Activated CD8-positive, alpha-beta T cell treated with anti-CD3 and anti-CD28 coated beads for 36 hours (primary cell): ENCODE data around the gene TMC4. TPM values are rescaled to one million over a fixed set of nuclear protein-coding genes. Genes with fewer than 3 reads are reported as not detected.
A peak's percentile ranks its signal among the peaks of the same experiment; 100 is the strongest.

Experiments used
- ATAC-seq: fragments of 200-7000 bp; cut with Tn5 transposase; one replicate; pipeline ENCODE4 v1.10.0; 2021; ENCODE audit warnings: mild to moderate bottlenecking, moderate library complexity
- CTCF ChIA-PET: fragments of 350-600 bp; sonication (Branson Sonifier 250); formaldehyde crosslinking; loops from one replicate; lab custom pipeline; 2021; ENCODE audit warnings: antibody characterized with exemption; lab: Charles Lee
- POLR2A ChIA-PET: fragments of 350-600 bp; sonication (Branson Sonifier 250); formaldehyde crosslinking; loops from one replicate; lab custom pipeline; 2021; ENCODE audit warnings: antibody characterized with exemption; lab: Charles Lee
- DNase-seq: peaks from one replicate; pipeline ENCODE4 v3.0.0-alpha.2; 2020
- H3K27ac Mint-ChIP-seq: one replicate; pipeline ENCODE4 v1.8.0; 2021; ENCODE audit warnings: mild to moderate bottlenecking, mixed read lengths
- H3K27me3 Mint-ChIP-seq: one replicate; pipeline ENCODE4 v1.8.0; 2021; ENCODE audit warnings: mixed read lengths
- H3K36me3 Mint-ChIP-seq: one replicate; pipeline ENCODE4 v1.8.0; 2021; ENCODE audit warnings: low read depth, mixed read lengths
- H3K4me1 Mint-ChIP-seq: one replicate; pipeline ENCODE4 v1.8.0; 2021; ENCODE audit warnings: low read depth, mixed read lengths
- H3K4me3 Mint-ChIP-seq: one replicate; pipeline ENCODE4 v1.8.0; 2021; ENCODE audit warnings: mild to moderate bottlenecking, moderate library complexity, mixed read lengths
- H3K9me3 Mint-ChIP-seq: one replicate; pipeline ENCODE4 v1.8.0; 2021; ENCODE audit warnings: mixed read lengths
- CTCF ChIP-seq: fragments of 200-600 bp; IDR thresholded peaks from one replicate; pipeline ENCODE4 v1.8.0; 2022; ENCODE audit warnings: antibody characterized with exemption, mild to moderate bottlenecking
- intact Hi-C: fragments of 100-400 bp; cut with micrococcal nuclease; formaldehyde crosslinking; loops from one replicate; pipeline ENCODE4 v1.10.0; 2022
- total RNA-seq, 2 experiments: library from RNA; stranded (reverse); gene quantifications; one replicate each; pipeline ENCODE4 v1.2.3, GENCODE V29; 2021

The TMC4 gene
- total RNA-seq, 2 experiments from 2014 or later, result 0.54 TPM; not detected in 1

GRCh38 chr19:54138489-54139256 is 34.3 kb downstream of the TMC4 start:
- Mint-ChIP-seq H3K4me3 (peak overlapping the region; percentile 87), H3K9me3 (no peaks in the 10 kb centered on the region), H3K36me3 (peaks cover 18% of the 10 kb centered on the region), H3K4me1 (peaks cover 49% of the 10 kb centered on the region), H3K27me3 (no peaks in the 10 kb centered on the region), H3K27ac (peak overlapping the region; percentile 92)
- intact Hi-C loops, result no loop called here
- CTCF ChIA-PET, result interaction anchor here (1.4 to 2.3 kb wide), 2 partner anchors 50 to 127 kb away, joined by 6 read pairs; partner anchors contain the start of gene MBOAT7
- POLR2A ChIA-PET, result interaction anchor here (0.6 to 5.5 kb wide), 13 partner anchors 12 to 69 kb away, joined by 3 to 29 read pairs (median 4); partner anchors contain the start of genes LENG1, PRPF31, TFPT and TSEN34
- TF ChIP-seq CTCF, result no peak
- ATAC-seq, result no peak
- peak; percentile 60 for DNase-seq

GRCh38 chr19:54137699-54138488 is 35.1 kb downstream of the TMC4 start, which contains the start of gene CNOT3:
Gene CNOT3, plus strand, starts transcription at chr19:54137762. Its CDS starts 5,217 bp downstream, at chr19:54142979.
- peak within 1 kb of the TSS; percentile 92 for H3K27ac Mint-ChIP-seq
- DNase-seq (peak; percentile 49), ATAC-seq (no peak)
- no peaks in the 10 kb centered on the region for H3K27me3 Mint-ChIP-seq
- H3K4me3 Mint-ChIP-seq, result peak within 1 kb of the TSS; percentile 87
- intact Hi-C loops, result loop anchor here (2.0 kb wide), 1 partner anchor 23 kb away; the partner anchor contains the start of genes PRPF31 and TFPT
- no peaks in the 10 kb centered on the region for H3K9me3 Mint-ChIP-seq
- ChIA-PET CTCF (interaction anchor here (0.8 to 2.3 kb wide), 6 partner anchors 12 to 128 kb away, joined by 3 to 11 read pairs (median 4); partner anchors contain the start of genes LENG1 and MBOAT7), POLR2A (interaction anchor here (0.7 to 5.5 kb wide), 15 partner anchors 10 to 90 kb away, joined by 3 to 29 read pairs (median 4); partner anchors contain the start of genes LENG1, PRPF31, RPS9 and TFPT)
- H3K36me3 Mint-ChIP-seq, result peaks cover 16% of the 10 kb centered on the region
- no peak for TF ChIP-seq CTCF
- peaks cover 49% of the 10 kb centered on the region for H3K4me1 Mint-ChIP-seq

- DNase-seq (peak; percentile 100), ATAC-seq (peak; percentile 85)
- peak overlapping the region; percentile 91 for H3K27ac Mint-ChIP-seq
- TF ChIP-seq CTCF, result no peak
- CTCF ChIA-PET, result interaction anchor here (0.8 to 1.6 kb wide), 5 partner anchors 13 to 113 kb away, joined by 3 to 11 read pairs (median 3); partner anchors contain the start of gene LENG1
- H3K9me3 Mint-ChIP-seq, result no peaks in the 10 kb centered on the region
- peaks cover 45% of the 10 kb centered on the region for H3K4me1 Mint-ChIP-seq
- POLR2A ChIA-PET, result interaction anchor here (0.7 to 5.5 kb wide), 9 partner anchors 11 to 90 kb away, joined by 3 to 29 read pairs (median 4); partner anchors contain the start of genes MBOAT7, PRPF31, RPS9 and TFPT
- H3K27me3 Mint-ChIP-seq, result no peaks in the 10 kb centered on the region
- peaks cover 14% of the 10 kb centered on the region for H3K36me3 Mint-ChIP-seq
- H3K4me3 Mint-ChIP-seq, result peak overlapping the region; percentile 87
- intact Hi-C loops, result loop anchor here (2.0 kb wide), 1 partner anchor 22 kb away; the partner anchor contains the start of genes PRPF31 and TFPT
These were observed 35.9 kb downstream of the TMC4 start for GRCh38 chr19:54136864-54137698.
